ENCODE data around the gene MBD2.

Gene MBD2

GRCh38 chr18:54233228-54233625, 8.8 kb upstream of the MBD2 start:
- H3F3A ChIP-seq (ENCODE audit: insufficient read depth), result no peaks in the 10 kb centered on the region
- TF ChIP-seq EZH2phosphoT487 (conservative IDR thresholded peaks at IDR 0.05; ENCODE audit: low read length) (no peak), CTCF (IDR thresholded peaks at IDR 0.05; ENCODE audit: insufficient read depth, low read length, poor library complexity, severe bottlenecking) (no peak)
- H3K27me3 ChIP-seq (ENCODE audit: low read length), result no peaks in the 10 kb centered on the region

GRCh38 chr18:54232485-54233227, 8.2 kb upstream of the MBD2 start:
- no peak overlapping the region for H3K9ac ChIP-seq (ENCODE audit: low read length)
- H3F3A ChIP-seq (ENCODE audit: insufficient read depth), result no peaks in the 10 kb centered on the region
- no peak for TF ChIP-seq CTCF (IDR thresholded peaks at IDR 0.05; ENCODE audit: insufficient read depth, low read length, poor library complexity, severe bottlenecking)
- no peak for TF ChIP-seq EZH2phosphoT487 (conservative IDR thresholded peaks at IDR 0.05; ENCODE audit: low read length)
- no peaks in the 10 kb centered on the region for H3K27me3 ChIP-seq (ENCODE audit: low read length)
- no peak overlapping the region for H3K4me3 ChIP-seq (ENCODE audit: insufficient read depth, low read length, poor library complexity, severe bottlenecking)
- H3K9me3 ChIP-seq (ENCODE audit: insufficient read depth, low read length), result no peaks in the 10 kb centered on the region
- H3K36me3 ChIP-seq (ENCODE audit: low read length), result no peaks in the 10 kb centered on the region
- H2AFZ ChIP-seq (ENCODE audit: low read depth, low read length, severe bottlenecking), result no peak overlapping the region
- H3K4me2 ChIP-seq (ENCODE audit: low read depth, low read length, poor library complexity, severe bottlenecking), result no peak overlapping the region
- no peaks in the 10 kb centered on the region for H3K9me2 ChIP-seq (replicated peaks; ENCODE audit: insufficient read depth, low read length)
- no peaks in the 10 kb centered on the region for H3K79me2 ChIP-seq (ENCODE audit: insufficient read depth, low read length)
- no peaks in the 10 kb centered on the region for H4K20me1 ChIP-seq (ENCODE audit: low read depth, low read length)
- H3K27ac ChIP-seq (ENCODE audit: low read depth, low read length), result no peak overlapping the region

More at GRCh38 chr18:54233228-54233625, 8.8 kb upstream of the MBD2 start:
- Histone ChIP-seq H3K4me2 (ENCODE audit: low read depth, low read length, poor library complexity, severe bottlenecking) (no peak overlapping the region), H3K79me2 (ENCODE audit: insufficient read depth, low read length) (no peaks in the 10 kb centered on the region), H3K27ac (ENCODE audit: low read depth, low read length) (no peak overlapping the region), H3K9me2 (replicated peaks; ENCODE audit: insufficient read depth, low read length) (no peaks in the 10 kb centered on the region), H3K4me3 (ENCODE audit: insufficient read depth, low read length, poor library complexity, severe bottlenecking) (no peak overlapping the region), H3K9ac (ENCODE audit: low read length) (no peak overlapping the region), H2AFZ (ENCODE audit: low read depth, low read length, severe bottlenecking) (no peak overlapping the region), H3K9me3 (ENCODE audit: insufficient read depth, low read length) (no peaks in the 10 kb centered on the region), H3K36me3 (ENCODE audit: low read length) (no peaks in the 10 kb centered on the region), H4K20me1 (ENCODE audit: low read depth, low read length) (no peaks in the 10 kb centered on the region)

- H3K4me3 ChIP-seq (ENCODE audit: insufficient read depth, low read length, poor library complexity, severe bottlenecking), result no peak overlapping the region
- H3K9me3 ChIP-seq (ENCODE audit: insufficient read depth, low read length), result no peaks in the 10 kb centered on the region
- H3K4me2 ChIP-seq (ENCODE audit: low read depth, low read length, poor library complexity, severe bottlenecking), result no peak overlapping the region
- no peaks in the 10 kb centered on the region for H3K9me2 ChIP-seq (replicated peaks; ENCODE audit: insufficient read depth, low read length)
- H4K20me1 ChIP-seq (ENCODE audit: low read depth, low read length), result no peaks in the 10 kb centered on the region
- no peak overlapping the region for H2AFZ ChIP-seq (ENCODE audit: low read depth, low read length, severe bottlenecking)
- no peak overlapping the region for H3K9ac ChIP-seq (ENCODE audit: low read length)
- H3K27me3 ChIP-seq (ENCODE audit: low read length), result no peaks in the 10 kb centered on the region
- H3K27ac ChIP-seq (ENCODE audit: low read depth, low read length), result no peak overlapping the region
- H3K79me2 ChIP-seq (ENCODE audit: insufficient read depth, low read length), result no peaks in the 10 kb centered on the region
- TF ChIP-seq EZH2phosphoT487 (conservative IDR thresholded peaks at IDR 0.05; ENCODE audit: low read length) (no peak), CTCF (IDR thresholded peaks at IDR 0.05; ENCODE audit: insufficient read depth, low read length, poor library complexity, severe bottlenecking) (no peak)
- no peaks in the 10 kb centered on the region for H3F3A ChIP-seq (ENCODE audit: insufficient read depth)
- no peaks in the 10 kb centered on the region for H3K36me3 ChIP-seq (ENCODE audit: low read length)
These were observed 5.1 kb upstream of the MBD2 start for GRCh38 chr18:54229421-54230059.
